ENCODE results near the gene MEGF11. TPM values are rescaled to one million over a fixed set of nuclear protein-coding genes. Genes with fewer than 3 reads are reported as not detected.
A peak's percentile ranks its signal among the peaks of the same experiment; 100 is the strongest.

The MEGF11 gene
- total and polyA plus RNA-seq, 4 donors: 0.16 to 1.5 (median 0.50) TPM

GRCh38 chr15:66225656-66226274, 27.8 kb downstream of the MEGF11 start:
- no peaks in the 10 kb centered on the region for H3K27me3 ChIP-seq (ENCODE audit: control insufficient read depth in 3 of 3, insufficient read depth in 3 of 3, low read length in 2 of 3)
- DNase-seq (no peak), ATAC-seq (ENCODE audit: insufficient read depth, low FRiP score) (no peak)
- H3K9me3 ChIP-seq (ENCODE audit: control insufficient read depth in 4 of 4, insufficient read depth in 3 of 4, low read length in 3 of 4): peaks cover 0 to 6% (median 0%) of the 10 kb centered on the region in 4 donors
- no peak overlapping the region for H3K27ac ChIP-seq (ENCODE audit: low read depth in 1 of 2, low read length in 1 of 2)
- H3K4me3 ChIP-seq: no peak overlapping the region
- H3K36me3 ChIP-seq (ENCODE audit: control insufficient read depth in 4 of 4, insufficient read depth in 4 of 4, low read length in 4 of 4): no peaks in the 10 kb centered on the region
- TF ChIP-seq CTCF (IDR thresholded peaks at IDR 0.05; ENCODE audit: control extremely low read depth, extremely low read depth): no peak
- H3K9ac ChIP-seq (ENCODE audit: insufficient read depth in 1 of 2, low read length in 2 of 2): no peak overlapping the region
- WGBS, 2 donors: 90 to 93% methylated on average over 10 of the region's 10 CpGs
- H3K4me1 ChIP-seq (ENCODE audit: control insufficient read depth in 5 of 5, insufficient read depth in 5 of 5, low read length in 5 of 5): peaks cover 0 to 9% (median 0%) of the 10 kb centered on the region in 5 donors

- Histone ChIP-seq H3K9me3 (ENCODE audit: control insufficient read depth in 4 of 4, insufficient read depth in 3 of 4, low read length in 3 of 4) (peaks cover 0 to 6% (median 0%) of the 10 kb centered on the region in 4 donors), H3K36me3 (ENCODE audit: control insufficient read depth in 4 of 4, insufficient read depth in 4 of 4, low read length in 4 of 4) (no peaks in the 10 kb centered on the region), H3K4me3 (no peak overlapping the region), H3K4me1 (ENCODE audit: control insufficient read depth in 5 of 5, insufficient read depth in 5 of 5, low read length in 5 of 5) (peaks cover 0 to 10% (median 0%) of the 10 kb centered on the region in 5 donors), H3K27me3 (ENCODE audit: control insufficient read depth in 3 of 3, insufficient read depth in 3 of 3, low read length in 2 of 3) (no peaks in the 10 kb centered on the region), H3K9ac (ENCODE audit: insufficient read depth in 1 of 2, low read length in 2 of 2) (no peak overlapping the region), H3K27ac (ENCODE audit: low read depth in 1 of 2, low read length in 1 of 2) (no peak overlapping the region)
- DNase-seq (peak in 1 of 3 donors; percentile 6), ATAC-seq (ENCODE audit: insufficient read depth, low FRiP score) (no peak)
- TF ChIP-seq CTCF (IDR thresholded peaks at IDR 0.05; ENCODE audit: control extremely low read depth, extremely low read depth): no peak
- 80 to 95% methylated on average over 6 of the region's 6 CpGs for WGBS, 2 donors
Measured at GRCh38 chr15:66224946-66225345, 28.6 kb downstream of the MEGF11 start.

- WGBS, 2 donors: 86 to 93% methylated on average over 11 of the region's 11 CpGs
- DNase-seq: no peak
Measured at GRCh38 chr15:66222273-66223198, 31.0 kb downstream of the MEGF11 start.

More at GRCh38 chr15:66222273-66223198, 31.0 kb downstream of the MEGF11 start:
- no peak for ATAC-seq (ENCODE audit: insufficient read depth, low FRiP score)
- TF ChIP-seq CTCF (IDR thresholded peaks at IDR 0.05; ENCODE audit: control extremely low read depth, extremely low read depth): no peak
- Histone ChIP-seq H3K36me3 (ENCODE audit: control insufficient read depth in 4 of 4, insufficient read depth in 4 of 4, low read length in 4 of 4) (no peaks in the 10 kb centered on the region), H3K4me3 (no peak overlapping the region), H3K9ac (ENCODE audit: insufficient read depth in 1 of 2, low read length in 2 of 2) (no peak overlapping the region), H3K27me3 (ENCODE audit: control insufficient read depth in 3 of 3, insufficient read depth in 3 of 3, low read length in 2 of 3) (no peaks in the 10 kb centered on the region), H3K27ac (ENCODE audit: low read depth in 1 of 2, low read length in 1 of 2) (no peak overlapping the region), H3K9me3 (ENCODE audit: control insufficient read depth in 4 of 4, insufficient read depth in 3 of 4, low read length in 3 of 4) (no peaks in the 10 kb centered on the region), H3K4me1 (ENCODE audit: control insufficient read depth in 5 of 5, insufficient read depth in 5 of 5, low read length in 5 of 5) (peaks cover 0 to 10% (median 0%) of the 10 kb centered on the region in 5 donors)
